ENCODE measurements around the gene ULK4. TPM values are rescaled to one million over a fixed set of nuclear protein-coding genes. Genes with fewer than 3 reads are reported as not detected.
"Not testable (repeated sequence)": the region's sequence is repeated elsewhere in the genome, so short reads cannot be mapped to it uniquely, and the experiment has no call there.

The ULK4 gene
- total RNA-seq, 4 donors from 2014 or later: 15.8 to 20.6 (median 16.3) TPM

GRCh38 chr3:41569632-41570305 lies 392.1 kb downstream of the ULK4 start:
- no peak for TF ChIP-seq CTCF (IDR thresholded peaks at IDR 0.05)
- DNase-seq (ENCODE audit: low spot score): no peak

DNA sequence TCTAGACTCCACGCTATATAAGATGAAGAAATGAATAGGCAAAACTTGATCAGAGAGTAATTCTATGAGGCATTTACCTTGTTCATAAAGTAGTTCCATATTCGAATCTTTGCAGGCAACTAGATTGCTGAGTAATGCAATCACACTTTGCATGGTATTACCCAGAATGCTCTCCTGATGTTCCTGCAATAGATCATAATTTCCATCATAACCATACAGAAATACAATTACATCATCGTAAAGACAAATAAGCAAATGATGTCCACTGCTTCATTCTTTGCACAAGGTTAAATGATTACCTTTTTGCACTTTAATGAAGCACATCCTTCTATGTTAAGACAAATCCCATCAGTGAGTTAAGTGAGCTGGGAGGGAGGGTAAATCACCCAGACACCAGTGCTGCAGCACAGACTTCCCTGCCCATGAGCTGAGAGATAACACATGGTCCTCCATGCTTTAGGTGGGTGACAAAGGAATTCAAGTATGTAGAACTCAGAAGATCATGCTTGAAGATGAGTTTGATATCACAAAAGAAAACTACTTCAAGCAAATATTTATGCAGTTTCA lies 395.9 kb downstream of the ULK4 start:
- DNase-seq (ENCODE audit: low spot score) (no peak), ATAC-seq (ENCODE audit: low FRiP score) (no peak)
- no peak for TF ChIP-seq CTCF (IDR thresholded peaks at IDR 0.05)

More at GRCh38 chr3:41569632-41570305, 392.1 kb downstream of the ULK4 start:
- ATAC-seq (ENCODE audit: low FRiP score): no peak

- ATAC-seq (ENCODE audit: low FRiP score) (no peak), DNase-seq (ENCODE audit: low spot score) (no peak)
- no peak for TF ChIP-seq CTCF (IDR thresholded peaks at IDR 0.05)
Measured at GRCh38 chr3:41565003-41565402, 396.9 kb downstream of the ULK4 start.

DNA sequence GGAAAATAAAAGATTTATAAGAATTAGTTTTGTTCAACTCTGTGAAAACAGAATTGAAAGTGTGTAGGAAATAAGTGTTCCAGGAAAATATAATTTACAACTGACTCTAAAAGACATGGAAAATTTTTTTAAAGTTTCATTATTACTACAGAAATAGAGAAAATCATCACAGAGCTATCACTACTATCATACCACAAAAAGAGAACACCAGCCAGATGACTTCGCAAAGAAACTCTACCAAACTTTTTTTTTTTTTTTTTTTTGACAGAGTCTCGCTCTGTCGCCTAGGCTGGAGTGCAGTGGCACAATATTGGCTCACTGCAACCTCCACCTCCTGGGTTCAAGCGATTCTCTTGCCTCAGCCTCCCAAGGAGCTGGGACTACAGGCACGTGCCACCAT lies 405.7 kb downstream of the ULK4 start:
- not testable (repeated sequence) for DNase-seq (ENCODE audit: low spot score); ATAC-seq (ENCODE audit: low FRiP score)

GRCh38 chr3:41532976-41533375 lies 428.9 kb downstream of the ULK4 start:
- DNase-seq (ENCODE audit: low spot score) (no peak), ATAC-seq (ENCODE audit: low FRiP score) (no peak)
- no peak for TF ChIP-seq CTCF (IDR thresholded peaks at IDR 0.05)

DNA sequence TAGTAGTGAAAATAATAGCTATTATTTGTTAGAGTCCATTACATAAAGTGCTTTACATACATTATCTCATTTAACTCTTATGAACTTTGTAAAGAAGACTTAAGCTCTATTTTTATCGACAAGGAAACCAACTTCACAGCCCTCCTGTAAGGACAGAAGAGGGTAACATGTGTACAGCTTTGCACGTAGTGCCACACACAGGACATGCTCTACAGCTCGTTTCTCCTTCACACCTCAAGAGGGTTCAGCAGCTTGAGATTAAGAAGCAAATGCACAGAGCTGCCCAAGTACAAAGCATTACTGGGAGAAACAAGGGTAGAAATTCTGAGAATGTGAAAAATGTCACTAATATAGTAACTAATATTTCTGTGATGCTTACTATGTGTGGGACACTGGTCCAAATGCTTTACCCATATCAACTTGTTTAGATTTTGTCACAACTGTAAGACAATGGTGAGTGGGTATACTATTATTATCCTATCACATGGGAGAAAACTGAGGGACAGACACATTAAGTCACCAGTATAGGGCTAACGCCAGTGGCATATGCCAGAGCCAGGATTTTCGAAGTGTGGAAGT lies 434.8 kb downstream of the ULK4 start:
- DNase-seq (ENCODE audit: low spot score): no peak
- no peak for TF ChIP-seq CTCF (IDR thresholded peaks at IDR 0.05)
- no peak for ATAC-seq (ENCODE audit: low FRiP score)

DNA sequence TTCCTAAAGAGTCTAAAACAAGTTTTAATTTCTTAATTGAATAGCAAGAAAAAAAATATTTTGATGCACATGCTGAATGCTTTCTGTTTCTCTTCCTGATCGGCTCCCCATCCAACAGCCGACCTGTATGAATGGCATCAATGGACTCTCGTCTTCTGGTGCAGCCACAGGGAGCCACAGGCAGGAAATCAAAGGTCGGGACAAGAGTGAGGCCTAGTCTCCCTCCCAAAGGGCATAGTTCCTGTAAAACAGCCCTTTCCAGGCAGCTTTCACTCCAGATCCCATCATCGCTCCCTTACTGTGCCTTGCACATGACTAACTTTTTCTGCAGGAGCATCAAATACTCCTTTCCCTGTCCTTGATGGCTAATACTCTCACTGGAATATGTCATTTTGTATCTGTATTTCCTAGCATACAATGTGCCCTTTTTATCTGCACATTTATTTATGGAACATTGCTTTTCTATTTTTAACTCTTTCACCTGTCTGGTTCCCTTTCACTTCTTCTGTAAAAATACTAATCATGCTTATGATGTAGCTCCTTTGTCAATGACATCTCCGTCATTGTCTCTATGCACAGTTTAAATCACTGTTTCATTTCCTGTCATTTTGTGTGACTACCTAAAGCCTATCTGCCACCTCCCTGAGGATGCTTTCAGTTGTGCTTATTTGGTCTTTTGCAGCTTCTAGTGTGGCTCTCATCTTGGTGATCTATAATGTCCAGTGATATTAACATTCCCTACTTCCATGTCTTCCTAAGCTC lies 436.4 kb downstream of the ULK4 start:
- ATAC-seq (ENCODE audit: low FRiP score) (no peak), DNase-seq (ENCODE audit: low spot score) (no peak)
- TF ChIP-seq CTCF (IDR thresholded peaks at IDR 0.05): no peak

Data from omental fat pad (tissue), 4 donors.